SU-DHL-6 (cell line): ENCODE results near the gene RAD9A.

Experiments
- H2AFZ ChIP-seq: fragments of 200-600 bp; sonication (generic); 2 replicates; pipeline ENCODE4 v1.6.1; 2014; ENCODE audit warnings: low read depth, mild to moderate bottlenecking, moderate library complexity, mixed read lengths, antibody characterized with exemption, low read length; ENCODE audit not compliant: severe bottlenecking
- H3F3A ChIP-seq: fragments of 200-600 bp; shearing (Covaris generic); 2 replicates; pipeline ENCODE4 v1.6.0; 2016; ENCODE audit warnings: antibody characterized with exemption, mild to moderate bottlenecking; ENCODE audit not compliant: insufficient read depth
- H3K27ac ChIP-seq: fragments of 200-600 bp; sonication (generic); 2 replicates; pipeline ENCODE4 v1.5.1; 2016; ENCODE audit warnings: low read depth, mild to moderate bottlenecking, low read length, moderate library complexity, mixed read lengths
- H3K27me3 ChIP-seq: fragments of 200-600 bp; sonication (generic), shearing (Covaris generic); 2 replicates; pipeline ENCODE4 v1.6.0; 2014; ENCODE audit warnings: mild to moderate bottlenecking, low read length
- H3K36me3 ChIP-seq: fragments of 200-600 bp; sonication (generic); 2 replicates; pipeline ENCODE4 v1.6.1; 2014; ENCODE audit warnings: mild to moderate bottlenecking, low read length, mixed read lengths
- H3K4me2 ChIP-seq: fragments of 300-600, 200-600 bp; shearing (Covaris generic), sonication (generic); 2 replicates; pipeline ENCODE4 v1.6.0; 2014; ENCODE audit warnings: low read length, low read depth, mild to moderate bottlenecking; ENCODE audit not compliant: poor library complexity, severe bottlenecking
- H3K4me3 ChIP-seq: fragments of 200-600 bp; sonication (generic); 2 replicates; pipeline ENCODE4 v1.5.1; 2014; ENCODE audit warnings: antibody characterized with exemption, low read length, mild to moderate bottlenecking, mixed read lengths; ENCODE audit not compliant: insufficient read depth, poor library complexity, severe bottlenecking
- H3K79me2 ChIP-seq: fragments of 200-600 bp; sonication (generic); 2 replicates; pipeline ENCODE4 v1.6.1; 2014; ENCODE audit warnings: mild to moderate bottlenecking, low read length, moderate library complexity; ENCODE audit not compliant: insufficient read depth
- H3K9ac ChIP-seq: fragments of 200-600 bp; sonication (generic); 2 replicates; pipeline ENCODE4 v1.7.0; 2014; ENCODE audit warnings: mild to moderate bottlenecking, low read length
- H3K9me2 ChIP-seq: fragments of 200-600 bp; sonication (generic); replicated peaks from 2 replicates; pipeline ENCODE4 v1.6.1; 2014; ENCODE audit warnings: low read length; ENCODE audit not compliant: insufficient read depth
- H3K9me3 ChIP-seq: fragments of 200-600 bp; sonication (generic); 2 replicates; pipeline ENCODE4 v1.6.1; 2014; ENCODE audit warnings: low read length, mixed read lengths; ENCODE audit not compliant: insufficient read depth
- H4K20me1 ChIP-seq: fragments of 200-600 bp; sonication (generic); 2 replicates; pipeline ENCODE4 v1.6.1; 2014; ENCODE audit warnings: low read depth, mild to moderate bottlenecking, antibody characterized with exemption, low read length, moderate library complexity, mixed read lengths
- CTCF ChIP-seq: fragments of 200-600 bp; sonication (generic); IDR thresholded peaks from one replicate; pipeline ENCODE4 v1.5.1; 2017; ENCODE audit warnings: antibody characterized with exemption, mild to moderate bottlenecking, low read length, moderate library complexity; ENCODE audit not compliant: insufficient read depth, poor library complexity, severe bottlenecking
- EZH2phosphoT487 ChIP-seq: fragments of 200-600 bp; sonication (generic), shearing (Covaris generic); conservative IDR thresholded peaks from 2 replicates; pipeline ENCODE4 v1.6.1; 2018; ENCODE audit warnings: mild to moderate bottlenecking, antibody characterized with exemption, low read length, moderate library complexity, mixed read lengths

RAD9A gene

GRCh38 chr11:67408437-67409200, 16.8 kb downstream of the RAD9A start:
- no peaks in the 10 kb centered on the region for H3K36me3 ChIP-seq
- peak overlapping the region; percentile 48 for H3K4me2 ChIP-seq
- peaks cover 42% of the 10 kb centered on the region for H3F3A ChIP-seq
- peak overlapping the region; percentile 57 for H3K9ac ChIP-seq
- H3K27ac ChIP-seq = peak overlapping the region; percentile 88
- H3K9me3 ChIP-seq = no peaks in the 10 kb centered on the region
- H2AFZ ChIP-seq = no peak overlapping the region
- H3K9me2 ChIP-seq = no peaks in the 10 kb centered on the region
- no peaks in the 10 kb centered on the region for H3K27me3 ChIP-seq
- no peaks in the 10 kb centered on the region; the same call in 1 of the 2 replicates for H3K79me2 ChIP-seq
- H4K20me1 ChIP-seq = no peaks in the 10 kb centered on the region
- TF ChIP-seq CTCF = no peak
- no peak for TF ChIP-seq EZH2phosphoT487
- no peak overlapping the region for H3K4me3 ChIP-seq

- Histone ChIP-seq H3K9me2 (no peaks in the 10 kb centered on the region), H3K36me3 (no peaks in the 10 kb centered on the region), H4K20me1 (no peaks in the 10 kb centered on the region), H3K9ac (peak overlapping the region; percentile 57), H3K9me3 (no peaks in the 10 kb centered on the region), H3K4me2 (peak overlapping the region; percentile 48), H3K27ac (peak overlapping the region; percentile 88), H3K27me3 (no peaks in the 10 kb centered on the region), H3K4me3 (peak overlapping the region; percentile 23), H3K79me2 (no peaks in the 10 kb centered on the region), H2AFZ (no peak overlapping the region), H3F3A (peaks cover 36% of the 10 kb centered on the region)
- TF ChIP-seq CTCF (no peak), EZH2phosphoT487 (no peak)
These were observed 17.5 kb downstream of the RAD9A start for GRCh38 chr11:67409261-67409666.

- Histone ChIP-seq H3K4me2 (peak overlapping the region; percentile 48), H3F3A (peaks cover 31% of the 10 kb centered on the region), H3K27me3 (no peaks in the 10 kb centered on the region), H3K79me2 (no peaks in the 10 kb centered on the region), H3K9ac (peak overlapping the region; percentile 57), H3K36me3 (no peaks in the 10 kb centered on the region), H3K9me2 (no peaks in the 10 kb centered on the region), H3K27ac (peak overlapping the region; percentile 88), H2AFZ (no peak overlapping the region), H3K9me3 (no peaks in the 10 kb centered on the region), H3K4me3 (peak overlapping the region; percentile 23), H4K20me1 (no peaks in the 10 kb centered on the region)
- TF ChIP-seq EZH2phosphoT487 = no peak
- no peak for TF ChIP-seq CTCF
These were observed 18.1 kb downstream of the RAD9A start for GRCh38 chr11:67409781-67410368.
